HG03139 (cell line): ENCODE measurements around the gene PAXX.
"Not testable (repeated sequence)": the region's sequence is repeated elsewhere in the genome, so short reads cannot be mapped to it uniquely, and the experiment has no call there.

Experiments used
- ATAC-seq: cut with Tn5 transposase; IDR thresholded peaks from one replicate; pipeline ENCODE4 v1.9.1; 2021; ENCODE audit not compliant: unreplicated experiment

The PAXX gene

GRCh38 chr9:136997830-136998234 lies 5.6 kb downstream of the PAXX start:
- ATAC-seq, result no peak

DNA sequence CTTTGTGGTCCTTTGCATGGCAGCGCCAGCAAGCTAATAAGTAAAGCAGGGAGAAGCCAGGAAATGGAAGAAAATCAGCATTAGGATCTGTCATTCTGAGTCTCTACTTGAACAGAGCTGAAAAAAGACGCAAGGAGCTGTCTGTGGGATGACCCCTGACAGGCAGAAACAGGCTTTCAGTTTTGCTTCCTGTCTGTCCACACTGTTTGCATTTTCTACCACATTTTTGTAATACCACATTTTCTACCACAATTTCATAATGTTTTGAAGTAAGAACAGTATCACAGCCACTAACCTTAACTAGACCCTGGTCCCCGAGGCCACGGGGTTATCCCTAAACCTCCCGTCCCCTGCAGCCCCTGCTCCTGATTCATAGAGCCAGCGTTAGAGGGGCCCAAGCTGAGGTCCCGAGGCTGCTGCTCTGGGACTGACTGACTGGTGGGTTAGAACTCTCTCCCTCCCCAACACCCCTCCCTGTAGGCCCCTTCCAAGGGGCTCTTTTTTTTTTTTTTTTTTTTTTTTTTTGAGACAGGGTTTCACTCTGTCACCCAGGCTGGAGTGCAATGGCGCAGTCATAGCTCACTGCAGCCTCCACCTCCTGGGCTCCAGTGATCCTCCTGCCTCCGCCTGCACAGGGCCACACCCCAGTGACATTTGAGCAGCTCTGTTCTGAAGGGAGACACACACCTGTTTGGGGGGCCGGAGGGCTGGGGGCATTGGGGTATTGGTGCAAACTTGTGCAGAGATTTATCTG lies 8.1 kb downstream of the PAXX start:
- ATAC-seq, result peak; percentile 51

- ATAC-seq, result no peak
These were observed 9.8 kb downstream of the PAXX start for GRCh38 chr9:137001857-137002645.

GRCh38 chr9:137002646-137003041 lies 10.4 kb downstream of the PAXX start:
- no peak for ATAC-seq

- ATAC-seq, result not testable (repeated sequence)
These were observed 12.1 kb downstream of the PAXX start for GRCh38 chr9:137004285-137004684.

DNA sequence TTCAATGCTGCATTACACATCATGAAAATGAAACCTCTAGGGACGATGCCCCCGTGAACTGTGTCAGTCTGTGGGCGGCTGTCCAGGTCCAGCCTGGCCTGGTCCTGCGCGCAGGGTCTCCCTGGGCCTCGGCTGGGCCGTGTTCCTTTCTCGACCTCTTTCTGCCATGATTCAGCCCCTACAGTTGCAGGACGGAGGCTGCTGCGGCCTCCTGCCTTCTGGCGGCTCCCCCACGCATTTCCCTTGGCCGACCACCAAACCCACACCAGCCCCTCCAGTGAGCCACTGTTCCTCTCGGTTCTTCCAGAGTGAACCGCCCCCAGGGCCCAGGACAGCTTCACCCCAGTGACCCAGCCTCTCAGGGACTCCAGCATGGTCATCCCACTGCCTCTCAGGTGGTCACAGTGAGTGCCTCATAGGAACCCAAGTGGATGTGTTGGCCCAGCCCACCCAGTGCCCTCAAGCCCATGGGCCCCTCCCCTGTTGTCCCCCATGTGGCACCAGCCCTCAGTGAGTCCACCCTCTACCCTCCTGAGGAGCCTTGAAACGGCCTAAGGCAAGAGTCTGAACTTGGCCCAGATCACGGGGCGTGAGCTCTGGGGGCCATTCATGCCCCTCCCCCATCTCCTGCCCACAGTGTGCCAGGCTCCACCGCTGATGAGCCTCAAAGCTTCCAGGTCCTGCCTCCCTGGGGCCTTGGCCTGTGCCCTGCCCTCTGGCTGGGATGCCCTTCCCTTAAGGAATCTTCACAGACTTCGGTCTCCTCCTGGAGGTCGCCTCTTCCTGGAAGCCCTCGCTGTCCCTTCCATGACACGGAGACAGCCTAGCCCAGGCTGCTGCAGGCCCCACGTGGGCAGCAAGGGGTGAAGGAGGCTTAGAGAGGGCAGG lies 14.1 kb downstream of the PAXX start:
- no peak for ATAC-seq

- no peak for ATAC-seq
These were observed 15.0 kb downstream of the PAXX start for GRCh38 chr9:137007108-137007815.

DNA sequence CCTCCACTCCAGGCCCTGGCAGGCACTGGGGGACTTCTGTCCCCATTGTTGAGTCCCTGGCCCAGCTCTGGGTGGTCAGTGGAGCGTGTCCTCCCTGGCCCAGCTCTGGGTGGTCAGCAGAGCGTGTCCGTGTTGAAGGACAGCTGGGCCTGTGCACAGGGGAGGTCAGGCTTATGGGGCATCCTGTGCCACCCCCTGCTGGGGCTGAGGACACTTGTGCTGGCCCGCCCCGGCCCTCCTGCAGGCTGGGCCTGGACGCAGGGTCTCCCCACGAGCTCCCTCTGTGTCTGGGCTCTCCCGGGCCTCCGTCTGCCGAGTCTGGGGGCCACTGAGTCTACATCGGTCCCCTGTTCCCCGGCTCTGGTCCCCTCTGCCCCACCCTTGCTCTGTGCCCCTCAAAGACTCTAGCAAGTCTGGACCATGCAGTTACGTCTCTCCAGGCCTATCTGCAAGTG lies 15.6 kb downstream of the PAXX start:
- no peak for ATAC-seq

GRCh38 chr9:137008312-137008711 lies 16.1 kb downstream of the PAXX start:
- no peak for ATAC-seq

DNA sequence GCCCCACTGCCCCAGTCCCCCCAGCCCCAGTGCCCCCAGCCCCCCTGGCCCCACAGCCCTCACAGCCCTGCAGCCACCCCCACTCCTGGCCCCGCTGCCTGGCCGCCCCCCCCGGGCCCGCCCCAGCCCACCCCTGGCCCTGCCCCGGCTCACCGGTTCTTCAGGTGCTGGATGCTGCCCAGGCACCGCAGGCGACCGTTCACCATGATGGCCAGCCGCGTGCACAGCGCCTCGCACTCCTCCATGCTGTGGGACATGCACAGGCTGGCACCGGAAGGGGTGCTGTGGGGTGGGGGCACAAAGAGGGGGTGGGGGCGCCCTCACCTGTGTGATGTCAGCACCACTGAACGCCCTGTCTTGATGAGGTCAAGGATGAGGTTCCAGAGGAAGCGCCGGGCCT lies 17.0 kb downstream of the PAXX start:
- ATAC-seq, result no peak

DNA sequence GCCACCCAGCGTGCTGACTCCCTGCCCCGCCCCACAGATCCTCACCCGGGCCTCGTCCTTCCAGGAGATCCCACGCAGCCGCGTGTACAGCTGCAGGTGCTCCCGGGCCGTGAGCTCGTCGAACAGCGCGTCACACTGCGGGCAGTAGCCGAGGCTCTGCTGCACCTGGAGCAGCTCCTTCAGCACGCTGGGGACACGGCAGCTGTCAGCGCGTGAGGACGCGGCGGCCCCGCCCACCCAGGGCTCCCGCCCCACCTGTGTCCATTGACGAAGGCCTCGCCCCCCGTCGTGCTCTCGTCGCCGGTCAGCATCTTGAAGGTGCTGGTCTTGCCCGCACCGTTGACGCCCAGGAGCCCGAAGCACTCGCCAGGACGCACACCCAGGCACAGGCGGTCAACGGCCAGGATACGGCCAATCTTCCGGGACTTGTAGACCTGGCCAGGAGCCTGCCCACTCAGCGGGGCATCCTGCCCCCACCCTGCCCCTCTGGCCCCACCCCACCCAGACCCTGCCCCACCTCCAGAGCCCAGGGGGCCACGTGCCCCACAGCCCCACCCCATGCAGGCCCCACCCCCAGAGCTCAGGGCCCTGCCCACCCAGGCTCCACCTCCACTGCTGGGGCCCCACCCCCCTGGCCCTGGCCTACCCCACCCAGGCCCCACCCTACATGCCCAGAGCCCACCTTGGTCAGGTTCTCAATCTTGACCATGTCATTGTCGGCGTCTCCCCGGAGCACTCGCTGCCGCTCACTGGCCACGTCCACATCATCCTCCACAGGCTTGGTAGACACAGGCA lies 17.9 kb downstream of the PAXX start:
- ATAC-seq, result no peak

DNA sequence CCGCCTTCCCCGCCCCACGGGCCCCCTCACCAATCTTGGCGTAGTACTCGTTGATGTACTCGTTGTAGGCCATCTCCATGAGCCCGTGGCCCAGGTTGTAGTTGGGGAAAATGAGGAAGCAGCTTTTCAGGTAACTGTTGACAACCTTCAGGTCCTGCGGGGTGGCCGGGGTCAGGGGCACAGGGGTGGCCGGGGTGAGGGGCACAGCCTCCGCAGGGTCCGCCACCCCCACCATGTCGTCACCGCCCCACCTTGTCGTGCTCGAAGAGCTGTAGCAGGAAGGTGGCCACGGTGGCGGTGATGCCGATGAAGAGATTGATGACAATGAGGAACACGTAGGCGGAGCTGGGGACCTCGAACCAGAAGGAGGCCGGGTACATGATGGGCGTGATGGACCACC lies 18.9 kb downstream of the PAXX start:
- ATAC-seq, result no peak

- ATAC-seq, result no peak
These were observed 19.9 kb downstream of the PAXX start for GRCh38 chr9:137011907-137012675.

GRCh38 chr9:137012694-137013570 lies 20.7 kb downstream of the PAXX start:
- no peak for ATAC-seq

GRCh38 chr9:137013571-137013940 lies 21.3 kb downstream of the PAXX start:
- ATAC-seq, result no peak

DNA sequence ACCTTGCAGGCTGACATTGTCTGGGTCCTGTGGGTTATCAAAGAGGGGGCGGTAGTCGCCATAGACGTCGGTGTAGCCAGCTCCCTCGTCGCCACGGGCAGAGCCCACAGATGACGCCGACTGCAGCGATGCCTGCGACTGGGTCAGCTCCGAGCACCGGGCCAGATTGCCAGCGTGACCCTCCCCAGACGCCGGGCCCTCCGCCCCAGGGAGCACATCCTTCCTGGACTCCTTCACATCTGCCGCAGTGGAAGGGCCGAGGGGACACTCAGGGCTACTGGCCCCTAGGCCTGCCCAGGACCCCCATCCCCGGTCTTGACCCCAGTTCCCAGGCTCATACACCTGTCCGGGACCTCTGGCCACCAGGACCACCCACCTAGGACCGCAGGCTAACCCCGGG lies 21.9 kb downstream of the PAXX start:
- no peak for ATAC-seq

DNA sequence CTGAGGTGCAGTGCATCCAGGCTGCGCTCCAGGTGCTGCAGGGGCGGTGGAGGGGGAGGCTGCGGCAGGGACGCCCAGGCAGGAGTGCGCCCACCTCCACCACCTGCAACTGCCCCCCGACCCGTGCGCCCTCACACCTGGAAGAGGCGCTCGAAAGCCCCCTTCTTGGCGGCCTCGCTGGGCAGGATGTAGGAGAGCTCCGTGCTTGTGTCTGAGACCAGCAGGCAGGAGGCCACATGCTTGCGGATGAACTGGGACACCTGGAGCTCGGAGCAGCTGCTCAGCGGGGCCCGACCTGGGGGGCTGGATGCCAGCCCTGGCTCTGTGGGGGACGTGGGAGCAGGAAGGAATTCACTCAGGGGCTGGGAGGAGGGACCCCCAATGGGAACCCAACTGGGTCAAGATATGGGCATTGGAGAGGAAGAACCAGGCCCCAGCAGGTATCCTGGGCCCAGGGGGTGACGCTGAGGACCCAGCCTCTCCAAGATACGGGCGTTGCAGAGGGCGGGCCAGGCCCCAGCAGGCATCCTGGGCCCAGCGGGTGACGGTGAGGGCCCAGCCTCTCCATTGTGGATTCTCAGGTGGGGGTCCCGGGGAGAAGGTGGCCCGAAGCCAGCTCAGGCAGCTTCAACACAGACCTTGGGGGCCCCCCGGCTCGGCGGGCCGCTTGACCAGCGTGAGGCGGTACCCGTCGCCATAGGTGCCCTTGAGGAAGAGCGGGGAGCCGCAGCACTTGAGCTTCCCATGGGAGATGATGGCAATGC lies 22.7 kb downstream of the PAXX start:
- ATAC-seq, result no peak

GRCh38 chr9:137015540-137015930 lies 23.3 kb downstream of the PAXX start:
- ATAC-seq, result no peak
